Gastrocnemius medialis (tissue), 4 donors: ENCODE results near the gene CIB2. TPM values are rescaled to one million over a fixed set of nuclear protein-coding genes. Genes with fewer than 3 reads are reported as not detected.

ENCODE experiments used
- ATAC-seq, 2 donors: fragments of 150-250 bp; one replicate each; pipeline ENCODE4 v1.9.1; 2016
- DNase-seq, 2 donors: peaks; one replicate each; pipeline ENCODE4 v3.0.0-alpha.2; 2019
- H3K27ac ChIP-seq, 4 donors: fragments of 200-600 bp; sonication (generic); 1 replicate in 1 of 4; 2 replicates in 3 of 4; pipeline ENCODE4 v1.5.1; 2016 to 2018; ENCODE audit warnings: mild to moderate bottlenecking in 2 of 4, moderate library complexity in 1 of 4
- H3K27me3 ChIP-seq, 3 donors: fragments of 200-600 bp; sonication (generic) in 2 of 3; 1 replicate in 1 of 3; 2 replicates in 2 of 3; pipeline versions ENCODE4 v1.5.1 to v1.6.0; 2016 to 2019; ENCODE audit warnings: mild to moderate bottlenecking in 1 of 3, moderate library complexity in 1 of 3
- H3K36me3 ChIP-seq, 2 donors: fragments of 200-600 bp; sonication (generic) in 1 of 2; one replicate each; pipeline ENCODE4 v1.5.1; 2017 to 2018
- H3K4me1 ChIP-seq, 2 donors: fragments of 200-600 bp; sonication (generic) in 1 of 2; one replicate each; pipeline ENCODE4 v1.5.1; 2016 to 2017; ENCODE audit warnings: mild to moderate bottlenecking in 2 of 2
- H3K4me3 ChIP-seq, 4 donors: fragments of 200-600 bp; sonication (generic) in 3 of 4; 1 replicate in 1 of 4; 2 replicates in 3 of 4; pipeline ENCODE4 v1.5.1; 2016 to 2019; ENCODE audit warnings: mild to moderate bottlenecking in 2 of 4
- H3K9me3 ChIP-seq, 3 donors: fragments of 200-600 bp; sonication (generic) in 2 of 3; 1 replicate in 1 of 3; 2 replicates in 2 of 3; pipeline ENCODE4 v1.5.1; 2016 to 2019
- POLR2A ChIP-seq, 2 donors: fragments of 450-650 bp; IDR thresholded peaks; one replicate each; pipeline ENCODE4 v1.6.1; 2017; ENCODE audit warnings: antibody characterized with exemption in 2 of 2, mild to moderate bottlenecking in 2 of 2, moderate library complexity in 2 of 2
- in situ Hi-C, 4 donors: fragments of 200-750 bp; cut with MboI; loops; one replicate each; pipeline versions ENCODE4 v1.15.0 to v1.8.0; 2017; ENCODE audit warnings: low sequenced_read_pairs in 4 of 4
- intact Hi-C: fragments of 100-400 bp; cut with DNase I; formaldehyde crosslinking; loops from one replicate; pipeline ENCODE4 v1.15.1; 2023; ENCODE audit warnings: low total_unique reads
- total RNA-seq, 4 donors: library from RNA; depleted of rRNA; stranded (reverse); fragments of >200 nt; gene quantifications; one replicate each; pipeline versions ENCODE4 v1.1.0 to v1.2.3, GENCODE V29; 2016
- TF ChIP-seq, protein P1 (sequence below), 5 experiments: fragments of 450-650 bp in 3 of 5; fragments of 200-600 bp in 2 of 5; sonication (generic) in 2 of 5; IDR thresholded peaks in 4 of 5; conservative IDR thresholded peaks in 1 of 5; 1 replicate in 4 of 5; 2 replicates in 1 of 5; pipeline ENCODE4 v1.5.1; 2016 to 2019; ENCODE audit warnings: antibody characterized with exemption in 5 of 5, mild to moderate bottlenecking in 3 of 5, moderate library complexity in 3 of 5

The CIB2 gene
- total RNA-seq, 4 donors from 2014 or later: 5.6 to 14.4 (median 6.7) TPM

DNA sequence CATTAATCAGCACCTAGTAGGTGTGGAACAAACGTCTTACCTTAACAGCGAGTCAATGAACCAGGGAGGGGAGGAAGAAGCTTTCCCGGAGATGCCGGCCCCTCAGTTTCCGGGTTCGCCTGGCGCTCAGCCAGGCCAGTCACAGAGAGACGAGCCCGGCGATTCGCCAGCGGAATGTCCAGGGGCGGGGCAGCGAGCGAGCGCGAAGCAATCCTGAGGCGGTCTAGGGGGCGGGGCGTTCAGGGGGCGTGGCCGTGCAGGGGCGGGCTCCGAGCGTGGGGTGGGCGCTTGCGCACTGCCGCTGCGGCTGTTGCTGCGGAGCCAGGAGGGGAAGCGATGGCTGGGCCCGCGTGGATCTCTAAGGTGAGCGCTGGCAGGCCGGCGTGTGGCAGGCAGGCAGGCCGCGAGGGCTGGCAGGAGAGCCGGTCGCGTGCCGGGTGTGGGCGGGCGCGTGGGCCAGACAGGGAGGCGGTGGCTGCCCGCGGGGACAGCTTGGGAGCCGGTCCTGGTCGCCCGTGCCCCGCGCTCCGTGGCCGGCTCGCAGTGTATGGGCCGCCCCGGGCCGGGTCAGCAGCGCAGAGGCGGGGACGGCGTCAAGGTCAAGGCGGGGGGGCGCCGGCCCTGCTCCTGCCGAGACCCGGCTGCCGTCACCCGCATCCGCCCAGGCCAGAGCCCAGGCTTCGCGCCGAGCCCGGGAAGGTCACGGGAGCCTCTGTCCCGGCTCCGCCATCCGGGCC lies 18.0 kb upstream of the CIB2 start, which contains the start of gene IDH3A:
IDH3A (plus strand) TSS at position 295 of the 737 bp plus-strand sequence; CDS start at position 337, 42 bp downstream.
- ATAC-seq (peak; percentile 81 to 90), DNase-seq (peak; percentile 97 to 98)
- no peaks in the 10 kb centered on the region for H3K36me3 ChIP-seq
- no peaks in the 10 kb centered on the region for H3K27me3 ChIP-seq
- H3K27ac ChIP-seq: peak within 1 kb of the TSS; percentile 86 to 96 (median 92)
- intact Hi-C loops (loop anchor here (1.0 to 10.0 kb wide), 2 partner anchors 18 to 286 kb away; partner anchors contain the start of genes CIB2 and IREB2), in situ Hi-C loops (loop anchor here in 2 of 4 donors (25.0 kb wide), 1 partner anchor 288 kb away; the partner anchor contains the start of gene IREB2 (in 2 of the 2))
- peaks cover 47 to 53% of the 10 kb centered on the region in 2 donors for H3K4me1 ChIP-seq
- H3K9me3 ChIP-seq: no peaks in the 10 kb centered on the region
- H3K4me3 ChIP-seq: peak within 1 kb of the TSS; percentile 65 to 85 (median 73)
- peak; percentile 96 to 97 for TF ChIP-seq POLR2A (IDR thresholded peaks at IDR 0.05)
- TF ChIP-seq, protein P1, sequence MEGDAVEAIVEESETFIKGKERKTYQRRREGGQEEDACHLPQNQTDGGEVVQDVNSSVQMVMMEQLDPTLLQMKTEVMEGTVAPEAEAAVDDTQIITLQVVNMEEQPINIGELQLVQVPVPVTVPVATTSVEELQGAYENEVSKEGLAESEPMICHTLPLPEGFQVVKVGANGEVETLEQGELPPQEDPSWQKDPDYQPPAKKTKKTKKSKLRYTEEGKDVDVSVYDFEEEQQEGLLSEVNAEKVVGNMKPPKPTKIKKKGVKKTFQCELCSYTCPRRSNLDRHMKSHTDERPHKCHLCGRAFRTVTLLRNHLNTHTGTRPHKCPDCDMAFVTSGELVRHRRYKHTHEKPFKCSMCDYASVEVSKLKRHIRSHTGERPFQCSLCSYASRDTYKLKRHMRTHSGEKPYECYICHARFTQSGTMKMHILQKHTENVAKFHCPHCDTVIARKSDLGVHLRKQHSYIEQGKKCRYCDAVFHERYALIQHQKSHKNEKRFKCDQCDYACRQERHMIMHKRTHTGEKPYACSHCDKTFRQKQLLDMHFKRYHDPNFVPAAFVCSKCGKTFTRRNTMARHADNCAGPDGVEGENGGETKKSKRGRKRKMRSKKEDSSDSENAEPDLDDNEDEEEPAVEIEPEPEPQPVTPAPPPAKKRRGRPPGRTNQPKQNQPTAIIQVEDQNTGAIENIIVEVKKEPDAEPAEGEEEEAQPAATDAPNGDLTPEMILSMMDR (IDR thresholded peaks at IDR 0.05 in 4 of 5, conservative IDR thresholded peaks at IDR 0.05 in 1 of 5): no peak

DNA sequence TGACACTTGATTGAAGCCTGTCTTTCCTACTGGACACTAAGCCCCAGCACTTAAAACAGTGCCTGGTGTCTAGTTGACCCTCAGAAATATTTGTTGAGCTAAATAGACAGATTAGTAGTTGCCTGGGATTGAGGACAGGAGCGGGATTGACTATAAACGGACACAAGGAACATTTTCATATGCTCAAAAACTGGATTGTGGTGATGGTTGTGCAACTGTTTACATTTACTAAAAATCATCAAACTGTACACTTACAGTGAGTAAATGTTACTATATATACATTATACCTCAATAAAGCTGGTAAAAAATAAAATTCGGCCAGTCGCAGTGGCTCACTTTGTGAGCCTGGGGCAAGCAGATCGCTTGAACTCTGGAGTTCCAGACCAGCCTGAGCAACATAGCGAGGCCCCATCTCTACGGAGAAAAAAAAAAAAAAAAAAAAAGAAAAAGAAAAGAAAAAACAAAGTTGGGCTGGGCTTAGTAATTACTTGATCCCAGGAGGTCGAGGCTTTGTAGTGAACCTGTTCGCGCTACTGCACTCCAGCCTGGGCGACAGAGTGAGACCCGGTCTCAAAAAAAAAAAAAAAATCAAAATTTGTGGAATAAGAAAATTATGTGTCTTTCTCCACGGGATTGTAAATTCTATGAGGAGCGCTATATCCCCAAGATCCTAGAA lies 17.3 kb upstream of the CIB2 start:
- intact Hi-C loops (loop anchor here (1.0 to 10.0 kb wide), 2 partner anchors 17 to 286 kb away; partner anchors contain the start of genes CIB2 and IREB2), in situ Hi-C loops (loop anchor here in 2 of 4 donors (25.0 kb wide), 1 partner anchor 289 kb away; the partner anchor contains the start of gene IREB2 (in 2 of the 2))
- H3K9me3 ChIP-seq: no peaks in the 10 kb centered on the region
- ATAC-seq (no peak), DNase-seq (no peak)
- H3K27me3 ChIP-seq: no peaks in the 10 kb centered on the region
- peak overlapping the region; percentile 65 to 85 (median 73) for H3K4me3 ChIP-seq
- TF ChIP-seq POLR2A (IDR thresholded peaks at IDR 0.05): no peak
- TF ChIP-seq, protein P1 (IDR thresholded peaks at IDR 0.05 in 4 of 5, conservative IDR thresholded peaks at IDR 0.05 in 1 of 5): no peak
- peak overlapping the region; percentile 86 to 96 (median 92) for H3K27ac ChIP-seq
- peaks cover 40 to 46% of the 10 kb centered on the region in 2 donors for H3K4me1 ChIP-seq
- H3K36me3 ChIP-seq: no peaks in the 10 kb centered on the region

DNA sequence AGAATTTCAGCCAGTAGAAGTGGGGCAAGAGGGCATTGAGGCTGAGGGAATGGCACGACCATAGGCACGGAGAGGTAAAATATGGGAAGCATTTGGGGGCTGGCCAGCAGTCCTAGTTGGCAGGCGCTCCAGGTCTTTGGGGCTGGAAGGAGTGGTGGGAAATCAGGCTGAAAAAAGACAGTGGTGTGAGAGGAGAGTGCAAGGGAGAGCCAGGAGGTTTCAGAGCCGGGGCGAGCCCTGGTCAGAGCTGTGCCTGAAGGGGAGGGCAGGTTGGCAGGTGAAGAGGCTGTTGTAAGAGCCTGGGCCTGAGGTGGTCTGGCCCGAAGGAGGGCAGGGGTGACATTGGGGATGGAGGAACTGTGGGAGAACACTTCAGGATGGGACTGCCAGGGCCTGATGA lies 16.3 kb upstream of the CIB2 start:
- TF ChIP-seq POLR2A (IDR thresholded peaks at IDR 0.05): no peak
- TF ChIP-seq, protein P1 (IDR thresholded peaks at IDR 0.05 in 4 of 5, conservative IDR thresholded peaks at IDR 0.05 in 1 of 5): no peak
- Histone ChIP-seq H3K36me3 (no peaks in the 10 kb centered on the region), H3K4me3 (no peak overlapping the region), H3K4me1 (peaks cover 37 to 40% of the 10 kb centered on the region in 2 donors), H3K27me3 (no peaks in the 10 kb centered on the region), H3K9me3 (no peaks in the 10 kb centered on the region), H3K27ac (peak overlapping the region; percentile 86 to 96 (median 92))
- DNase-seq: peak in 1 of 2 donors; percentile 59
- intact Hi-C loops: loop anchor here (10.0 kb wide), 1 partner anchor 287 kb away; the partner anchor contains the start of gene IREB2
- in situ Hi-C loops: loop anchor here in 2 of 4 donors (25.0 kb wide), 1 partner anchor 290 kb away; the partner anchor contains the start of gene IREB2 (in 2 of the 2)
- ATAC-seq: peak in 1 of 2 donors; percentile 8

DNA sequence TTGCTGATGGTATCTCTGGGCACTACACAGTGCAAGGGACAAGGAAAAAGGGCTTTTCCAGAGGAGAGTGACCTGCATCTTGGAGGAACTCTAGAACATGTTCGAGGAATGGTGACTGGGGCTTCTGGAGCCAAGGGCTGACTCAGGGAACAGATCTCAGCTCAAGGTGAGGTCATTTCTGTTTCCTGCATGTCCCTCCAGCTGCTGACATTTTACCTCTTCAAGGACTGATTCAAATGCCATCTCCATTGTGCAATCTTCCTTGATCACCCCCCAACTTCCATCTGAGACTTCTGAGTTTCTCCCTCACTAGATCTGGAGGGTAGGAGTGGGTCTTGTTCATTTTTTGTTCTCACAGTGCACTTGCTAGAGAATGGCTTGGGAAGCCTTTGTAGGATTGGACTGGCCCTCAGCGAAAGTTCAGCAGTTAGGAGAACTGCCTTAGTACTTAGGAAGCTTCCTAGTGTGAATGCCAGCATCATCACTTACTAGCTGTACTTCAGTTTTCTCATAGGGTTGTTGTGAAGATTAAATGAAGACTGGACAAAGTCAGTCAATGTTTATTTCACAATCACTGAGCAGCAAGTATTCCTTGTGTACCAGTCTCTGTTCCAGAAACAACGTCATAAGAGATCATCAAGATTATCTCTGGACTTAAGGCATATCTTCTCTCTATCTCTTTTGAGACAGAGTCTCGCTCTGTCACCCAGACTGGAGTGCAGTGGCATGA lies 15.3 kb upstream of the CIB2 start:
- TF ChIP-seq, protein P1 (IDR thresholded peaks at IDR 0.05 in 4 of 5, conservative IDR thresholded peaks at IDR 0.05 in 1 of 5): no peak
- TF ChIP-seq POLR2A (IDR thresholded peaks at IDR 0.05): no peak
- Histone ChIP-seq H3K36me3 (no peaks in the 10 kb centered on the region), H3K27me3 (no peaks in the 10 kb centered on the region), H3K9me3 (no peaks in the 10 kb centered on the region), H3K4me3 (no peak overlapping the region), H3K4me1 (peaks cover 37 to 40% of the 10 kb centered on the region in 2 donors), H3K27ac (peak overlapping the region; percentile 86 to 96 (median 92))
- intact Hi-C loops (loop anchor here (10.0 kb wide), 1 partner anchor 288 kb away; the partner anchor contains the start of gene IREB2), in situ Hi-C loops (loop anchor here in 2 of 4 donors (25.0 kb wide), 1 partner anchor 291 kb away; the partner anchor contains the start of gene IREB2 (in 2 of the 2))
- DNase-seq: peak; percentile 24 to 74
- peak; percentile 37 to 68 for ATAC-seq
